ENCODE measurements around the gene SERPINB6.
"Not testable (repeated sequence)": the region's sequence is repeated elsewhere in the genome, so short reads cannot be mapped to it uniquely, and the experiment has no call there.

Gene SERPINB6

GRCh38 chr6:2934057-2934456, 37.3 kb downstream of the SERPINB6 start:
- DNase-seq = no peak

- not testable (repeated sequence) for DNase-seq
Observed at GRCh38 chr6:2932911-2933310, 38.5 kb downstream of the SERPINB6 start.

GRCh38 chr6:2931970-2932748, 39.2 kb downstream of the SERPINB6 start:
- peak; percentile 91 for DNase-seq

- no peak for DNase-seq
Observed at GRCh38 chr6:2931055-2931454, 40.3 kb downstream of the SERPINB6 start.

GRCh38 chr6:2927931-2928330, 43.4 kb downstream of the SERPINB6 start:
- not testable (repeated sequence) for DNase-seq

GRCh38 chr6:2925842-2926747, 45.3 kb downstream of the SERPINB6 start:
- not testable (repeated sequence) for DNase-seq

- DNase-seq = no peak
Observed at GRCh38 chr6:2921520-2922115, 49.7 kb downstream of the SERPINB6 start.

- DNase-seq = no peak
Observed at GRCh38 chr6:2920671-2921112, 50.7 kb downstream of the SERPINB6 start.

GRCh38 chr6:2919886-2920285, 51.5 kb downstream of the SERPINB6 start:
- DNase-seq = no peak

- DNase-seq = no peak
Observed at GRCh38 chr6:2919401-2919800, 52.0 kb downstream of the SERPINB6 start.

GRCh38 chr6:2918936-2919335, 52.4 kb downstream of the SERPINB6 start:
- no peak for DNase-seq

- no peak for DNase-seq
Observed at GRCh38 chr6:2917801-2918445, 53.4 kb downstream of the SERPINB6 start.

GRCh38 chr6:2917065-2917464, 54.3 kb downstream of the SERPINB6 start:
- no peak for DNase-seq

- DNase-seq = no peak
Observed at GRCh38 chr6:2916158-2916925, 55.0 kb downstream of the SERPINB6 start.

GRCh38 chr6:2915150-2915549, 56.2 kb downstream of the SERPINB6 start:
- no peak for DNase-seq

GRCh38 chr6:2914318-2914660, 57.1 kb downstream of the SERPINB6 start:
- DNase-seq = no peak

- no peak for DNase-seq
Observed at GRCh38 chr6:2913621-2914317, 57.6 kb downstream of the SERPINB6 start.

GRCh38 chr6:2911171-2911570, 60.2 kb downstream of the SERPINB6 start:
- DNase-seq = no peak

- DNase-seq = no peak
Observed at GRCh38 chr6:2909718-2910117, 61.6 kb downstream of the SERPINB6 start.

GRCh38 chr6:2909051-2909606, 62.2 kb downstream of the SERPINB6 start:
- DNase-seq = not testable (repeated sequence)

GRCh38 chr6:2908516-2908915, 62.9 kb downstream of the SERPINB6 start:
- DNase-seq = peak; percentile 62

All from CD4-positive, alpha-beta T cell treated with Interleukin-6 for 4 hours (primary cell).